Measurements from ENCODE around the gene SPEM3.

SPEM3 gene

DNA sequence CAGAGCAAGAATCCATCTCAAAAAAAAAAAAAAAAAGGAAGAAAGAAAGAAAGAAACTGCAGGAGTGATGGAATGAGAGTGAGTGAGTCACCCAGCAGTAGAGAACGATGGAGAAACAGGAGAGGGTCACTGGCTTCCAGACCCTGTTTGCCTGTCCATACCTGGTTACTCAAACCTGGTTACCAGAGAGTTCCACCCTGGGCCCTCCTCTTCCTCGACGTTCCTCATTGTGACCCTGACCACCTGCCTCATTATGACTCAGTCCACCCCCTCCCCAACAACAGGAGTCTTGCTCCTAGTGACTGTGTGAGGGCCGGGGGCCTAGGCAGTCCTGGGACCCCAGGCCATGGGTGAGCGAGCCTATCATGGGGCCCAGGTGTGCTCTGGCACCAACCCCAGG lies at the start of gene SPEM3:
Gene SPEM3, plus strand, starts transcription at position 301 of the 400 bp plus-strand sequence. Its CDS starts 46 bp downstream, at position 347.
- no peak for DNase-seq

DNA sequence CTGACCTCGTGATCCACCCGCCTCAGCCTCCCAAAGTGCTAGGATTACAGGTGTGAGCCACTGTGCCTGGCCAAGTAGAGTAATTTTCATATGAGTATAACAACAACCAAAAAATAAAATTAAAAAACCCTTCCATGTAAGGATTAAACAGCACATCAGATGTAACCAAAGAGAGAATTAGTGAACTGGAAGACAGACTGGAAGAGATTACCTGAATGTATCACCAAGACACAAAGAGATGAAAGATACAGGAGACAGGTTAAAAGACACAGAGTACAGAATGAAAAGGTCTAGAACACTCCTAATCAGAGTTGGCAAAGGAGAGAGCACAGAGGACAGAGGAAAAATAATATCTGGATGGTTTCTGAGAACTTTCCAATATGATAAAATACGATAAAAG lies 49.5 kb upstream of the SPEM3 start:
- no peak for DNase-seq

DNA sequence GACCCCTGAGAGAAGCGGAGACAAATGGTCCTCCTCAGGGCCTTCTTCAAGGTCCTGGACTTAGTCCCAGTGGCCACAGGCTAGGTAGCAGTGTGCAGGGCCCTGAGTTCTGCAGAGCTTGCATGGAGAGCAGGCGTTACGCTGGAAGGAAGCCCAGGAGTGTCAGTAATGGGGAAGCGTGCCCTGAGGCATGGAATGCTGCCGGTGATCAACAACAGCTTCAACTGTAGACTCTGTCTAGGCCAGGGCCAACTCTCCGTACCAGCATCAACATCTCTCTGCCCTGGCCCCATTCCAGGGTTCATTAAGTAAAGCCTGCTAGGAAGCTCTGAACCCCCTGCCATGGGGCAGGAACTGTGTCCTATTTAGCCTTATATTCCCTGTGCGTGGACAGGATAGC lies 48.3 kb upstream of the SPEM3 start:
- DNase-seq: no peak

DNA sequence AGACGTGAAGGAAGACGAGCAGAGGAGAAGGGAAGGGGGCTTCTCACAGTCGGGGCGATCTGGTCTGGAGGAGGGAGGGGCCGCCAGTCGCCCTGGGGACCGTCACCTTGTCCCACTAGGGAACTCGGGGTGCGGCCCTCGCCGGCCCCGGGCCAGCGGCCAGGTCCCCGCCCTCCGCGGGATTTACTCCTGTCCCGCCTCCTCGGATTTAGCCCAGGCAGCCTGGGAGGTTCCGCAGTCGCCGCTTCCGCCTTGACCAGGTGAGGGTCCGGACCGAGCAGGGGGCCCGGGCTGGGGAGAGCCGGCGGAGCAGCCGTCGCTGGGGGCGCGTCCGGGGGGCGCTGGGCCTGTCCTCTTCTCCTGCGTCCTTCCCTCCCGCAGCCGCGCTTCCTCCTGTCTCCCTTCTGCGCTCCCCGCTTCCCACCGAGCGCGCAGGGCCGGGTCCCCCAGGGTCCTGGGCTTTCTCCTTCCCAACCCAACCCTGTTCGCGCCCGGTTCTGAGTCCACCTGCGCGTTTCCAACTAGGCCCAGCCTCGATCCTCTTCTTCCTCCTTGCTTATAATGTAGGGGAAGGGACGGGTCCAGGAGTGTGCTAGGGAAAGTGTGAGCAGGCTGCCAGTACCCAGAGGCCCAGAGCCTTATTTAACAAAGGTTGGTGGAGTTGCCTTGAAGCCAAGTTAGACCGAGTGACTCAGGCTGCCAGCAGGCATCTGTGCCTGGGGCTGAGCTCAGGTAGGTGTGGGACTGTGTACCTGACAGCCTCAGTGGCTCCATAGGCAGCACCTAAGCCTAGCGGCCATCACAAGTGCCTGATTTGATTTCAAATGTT lies 47.6 kb upstream of the SPEM3 start, which contains the start of gene TNK1:
Gene TNK1, plus strand, starts transcription at position 235 of the 829 bp plus-strand sequence. CDS start 1,838 bp downstream, outside the sequence.
- no peak for DNase-seq

DNA sequence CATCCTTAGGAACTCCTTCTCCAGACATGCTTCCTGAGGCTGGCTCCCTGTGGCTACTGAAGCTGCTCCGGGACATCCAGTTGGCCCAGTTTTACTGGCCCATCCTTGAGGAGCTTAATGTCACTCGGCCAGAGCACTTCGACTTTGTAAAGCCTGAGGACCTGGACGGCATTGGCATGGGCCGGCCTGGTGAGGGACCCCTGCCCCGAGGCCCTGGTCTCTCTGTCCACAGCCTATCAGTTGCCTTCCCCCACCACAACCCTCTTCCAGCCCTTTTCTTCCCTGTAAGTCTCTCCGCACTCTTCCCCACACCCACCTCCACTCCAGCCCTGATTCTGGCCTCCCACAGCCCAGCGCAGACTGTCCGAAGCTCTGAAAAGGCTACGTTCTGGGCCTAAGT lies 45.8 kb upstream of the SPEM3 start:
- no peak for DNase-seq

DNA sequence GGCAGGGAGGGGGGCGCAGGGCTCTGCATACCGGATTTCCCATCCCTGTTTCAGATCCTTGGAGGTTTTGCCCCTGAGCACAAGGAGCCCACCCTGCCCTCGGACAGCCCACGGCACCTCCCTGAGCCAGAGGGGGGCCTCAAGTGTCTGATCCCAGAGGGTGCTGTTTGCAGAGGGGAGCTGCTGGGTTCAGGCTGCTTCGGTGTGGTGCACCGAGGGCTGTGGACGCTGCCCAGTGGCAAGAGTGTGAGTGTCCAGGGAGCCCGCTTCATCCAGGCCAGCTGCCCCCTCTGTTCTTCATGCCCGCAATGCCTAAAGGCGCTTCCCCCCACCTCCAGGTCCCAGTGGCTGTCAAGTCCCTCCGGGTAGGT lies 45.3 kb upstream of the SPEM3 start:
- DNase-seq: no peak

DNA sequence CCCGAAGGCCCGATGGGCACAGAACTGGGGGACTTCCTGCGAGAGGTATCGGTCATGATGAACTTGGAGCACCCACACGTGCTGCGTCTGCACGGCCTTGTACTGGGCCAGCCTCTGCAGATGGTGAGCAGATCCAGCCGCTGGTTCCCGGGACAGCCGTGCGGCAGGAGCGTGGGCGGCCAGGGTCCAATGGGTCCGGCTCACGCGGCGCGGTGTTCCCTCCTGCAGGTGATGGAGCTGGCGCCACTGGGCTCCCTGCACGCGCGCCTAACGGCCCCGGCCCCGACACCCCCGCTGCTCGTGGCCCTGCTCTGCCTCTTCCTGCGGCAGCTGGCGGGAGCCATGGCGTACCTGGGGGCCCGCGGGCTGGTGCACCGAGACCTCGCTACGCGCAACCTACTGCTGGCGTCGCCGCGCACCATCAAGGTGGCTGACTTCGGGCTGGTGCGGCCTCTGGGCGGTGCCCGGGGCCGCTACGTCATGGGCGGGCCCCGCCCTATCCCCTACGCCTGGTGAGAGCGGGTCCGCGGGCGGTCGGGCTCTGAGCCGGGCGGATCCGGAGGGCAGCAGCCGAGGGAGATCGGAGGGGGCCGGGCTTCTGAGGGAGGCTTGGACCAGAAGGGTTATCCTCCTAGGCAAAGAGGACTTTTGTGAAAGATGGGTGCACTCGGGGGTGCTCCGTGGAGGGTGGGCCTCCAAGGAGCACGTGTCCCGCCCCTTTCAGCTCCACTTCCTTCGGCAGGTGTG lies 44.7 kb upstream of the SPEM3 start:
- no peak for DNase-seq

DNA sequence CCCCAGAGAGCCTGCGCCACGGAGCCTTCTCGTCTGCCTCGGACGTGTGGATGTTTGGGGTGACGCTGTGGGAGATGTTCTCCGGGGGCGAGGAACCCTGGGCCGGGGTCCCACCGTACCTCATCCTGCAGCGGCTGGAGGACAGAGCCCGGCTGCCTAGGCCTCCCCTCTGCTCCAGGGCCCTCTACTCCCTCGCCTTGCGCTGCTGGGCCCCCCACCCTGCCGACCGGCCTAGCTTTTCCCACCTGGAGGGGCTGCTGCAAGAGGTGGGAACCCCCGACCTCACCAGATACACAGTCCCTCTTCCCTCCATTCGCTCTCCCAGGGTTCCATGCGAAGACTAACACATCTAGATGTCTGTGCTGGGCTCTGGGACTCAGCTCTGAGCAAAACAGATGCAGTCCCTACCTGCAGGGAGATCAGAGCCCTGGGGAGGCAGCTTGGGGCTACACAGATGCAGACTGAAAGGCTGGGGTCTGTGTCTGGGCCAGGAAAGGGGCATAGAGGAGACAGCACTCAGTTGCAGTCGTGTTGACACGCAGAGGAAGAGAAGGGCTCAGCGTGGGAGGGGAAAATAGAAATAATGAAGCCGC lies 44.1 kb upstream of the SPEM3 start:
- no peak for DNase-seq

DNA sequence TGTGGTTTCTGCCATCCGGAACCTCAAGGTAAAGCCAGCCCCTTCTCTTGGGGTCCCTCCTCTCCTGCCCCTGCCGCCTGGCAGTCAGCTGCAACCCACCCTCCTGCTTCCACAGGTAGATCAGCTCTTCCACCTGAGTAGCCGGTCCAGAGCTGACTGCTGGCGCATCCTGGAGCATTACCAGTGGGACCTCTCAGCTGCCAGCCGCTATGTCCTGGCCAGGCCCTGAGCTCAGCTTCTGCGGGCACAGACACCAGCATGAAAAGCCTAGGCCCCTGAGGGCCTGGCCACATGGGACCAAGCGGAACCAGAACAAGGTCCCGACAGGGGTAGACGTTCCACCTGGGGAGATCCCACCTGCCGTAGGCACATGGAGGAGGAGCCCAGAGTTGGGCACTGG lies 39.8 kb upstream of the SPEM3 start:
- DNase-seq: no peak

DNA sequence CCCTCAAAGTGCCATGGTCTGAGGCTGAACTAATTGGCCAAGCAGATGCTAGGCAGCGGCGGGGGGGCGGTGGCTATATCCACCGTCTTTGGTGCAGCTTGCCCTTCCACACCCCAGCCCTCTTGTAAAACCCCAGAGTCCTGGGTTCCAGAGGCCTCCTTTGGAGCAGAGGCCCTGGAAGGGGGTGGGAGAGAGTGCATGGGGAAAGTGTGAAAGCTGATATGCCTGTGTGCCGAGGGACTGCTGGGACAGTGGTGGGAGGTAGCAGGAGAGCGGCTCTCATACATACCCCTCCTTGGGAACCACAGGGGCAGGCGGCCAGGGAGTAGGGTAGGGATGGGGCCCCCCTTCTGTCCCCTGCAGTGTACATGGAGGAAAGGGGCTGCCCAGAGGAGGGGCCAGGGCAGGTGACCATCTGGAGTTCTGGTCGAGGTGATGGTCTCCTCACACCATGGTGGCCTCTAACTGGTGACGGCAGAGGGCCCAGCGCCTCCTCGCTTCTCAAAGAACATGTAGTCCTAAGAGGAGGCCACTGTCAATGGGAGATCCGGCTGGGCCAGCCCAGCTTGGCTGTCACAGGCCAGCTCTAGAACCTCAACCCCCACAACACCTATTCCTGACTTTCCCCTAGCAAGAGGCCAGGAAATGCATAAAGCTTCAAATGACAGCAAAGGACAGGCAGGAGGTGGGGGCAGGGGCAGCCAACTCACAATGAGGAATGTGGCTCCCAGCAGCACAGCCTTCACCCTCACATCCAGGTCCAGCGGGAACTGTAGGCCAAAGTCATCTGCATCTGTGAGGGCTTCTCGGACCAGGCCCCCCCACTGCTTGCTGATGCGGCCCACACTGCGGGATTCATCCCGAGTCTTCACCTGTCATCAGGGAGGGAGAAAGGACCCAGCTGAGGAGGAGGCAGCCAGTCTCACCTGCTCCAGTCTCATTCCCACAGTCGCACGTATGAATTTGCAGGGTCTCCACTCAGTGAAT lies 38.4 kb upstream of the SPEM3 start:
- no peak for DNase-seq

DNA sequence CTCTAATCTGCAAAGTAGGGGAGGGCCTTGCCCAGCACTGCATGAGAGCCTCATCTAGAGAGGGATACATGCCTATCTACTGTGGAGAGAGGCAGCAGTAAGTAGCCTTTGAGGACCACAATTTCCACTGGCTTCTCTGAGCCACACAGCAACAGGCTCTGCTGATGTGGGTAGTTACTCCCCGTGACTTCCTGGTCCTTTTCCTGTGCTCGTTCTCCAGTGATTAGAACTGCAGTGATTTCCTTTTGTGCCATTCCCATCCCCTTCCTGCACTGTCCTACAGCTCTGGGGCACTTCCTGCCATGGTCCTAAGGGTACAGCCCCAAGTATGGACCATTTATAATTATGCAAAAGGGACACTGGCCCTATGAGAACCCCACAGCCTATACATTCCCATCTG lies 37.4 kb upstream of the SPEM3 start:
- DNase-seq: no peak

DNA sequence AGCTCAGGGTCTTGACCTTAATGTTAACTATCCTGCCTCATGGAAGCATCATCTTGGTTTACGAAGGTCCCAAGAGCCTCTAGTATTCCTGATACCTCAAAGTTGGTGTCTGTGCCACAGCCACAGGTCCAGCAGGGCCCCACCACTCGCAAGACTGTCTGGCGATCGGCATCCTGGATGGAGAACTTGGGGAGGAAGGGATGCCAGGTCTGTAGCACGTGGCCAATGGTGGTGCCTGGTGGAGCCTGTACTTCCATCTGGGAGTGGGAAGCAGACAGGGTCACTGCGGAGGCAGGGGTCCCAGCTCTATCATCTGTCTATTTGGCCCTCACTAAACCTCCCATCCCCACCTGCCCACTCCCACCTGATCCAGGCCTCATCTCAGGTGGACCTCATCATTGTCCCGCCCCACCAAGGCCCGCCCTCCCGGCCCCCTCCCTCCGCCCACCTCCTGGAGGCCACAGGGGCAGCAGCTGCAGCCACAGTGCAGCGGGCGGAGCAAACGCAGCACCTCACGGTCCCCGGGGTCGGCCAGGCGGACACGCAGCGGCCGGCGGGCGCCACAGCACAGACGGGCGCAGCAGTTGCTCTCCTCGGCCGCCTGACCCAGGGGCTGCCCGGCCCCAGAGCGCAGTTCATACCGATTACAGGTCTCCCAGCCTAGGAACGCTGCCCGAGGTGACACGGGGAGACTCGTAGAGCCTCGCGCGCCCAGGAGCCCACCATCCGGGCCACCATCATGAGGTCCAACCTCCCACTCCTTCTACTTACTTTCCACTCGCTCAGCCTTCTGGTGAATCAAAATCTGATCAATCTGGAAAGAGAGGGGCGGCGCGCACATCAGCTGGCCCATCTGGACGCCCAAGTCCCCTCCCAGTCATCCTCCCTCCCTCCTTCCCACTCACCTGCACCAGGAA lies 35.7 kb upstream of the SPEM3 start:
- DNase-seq: no peak

DNA sequence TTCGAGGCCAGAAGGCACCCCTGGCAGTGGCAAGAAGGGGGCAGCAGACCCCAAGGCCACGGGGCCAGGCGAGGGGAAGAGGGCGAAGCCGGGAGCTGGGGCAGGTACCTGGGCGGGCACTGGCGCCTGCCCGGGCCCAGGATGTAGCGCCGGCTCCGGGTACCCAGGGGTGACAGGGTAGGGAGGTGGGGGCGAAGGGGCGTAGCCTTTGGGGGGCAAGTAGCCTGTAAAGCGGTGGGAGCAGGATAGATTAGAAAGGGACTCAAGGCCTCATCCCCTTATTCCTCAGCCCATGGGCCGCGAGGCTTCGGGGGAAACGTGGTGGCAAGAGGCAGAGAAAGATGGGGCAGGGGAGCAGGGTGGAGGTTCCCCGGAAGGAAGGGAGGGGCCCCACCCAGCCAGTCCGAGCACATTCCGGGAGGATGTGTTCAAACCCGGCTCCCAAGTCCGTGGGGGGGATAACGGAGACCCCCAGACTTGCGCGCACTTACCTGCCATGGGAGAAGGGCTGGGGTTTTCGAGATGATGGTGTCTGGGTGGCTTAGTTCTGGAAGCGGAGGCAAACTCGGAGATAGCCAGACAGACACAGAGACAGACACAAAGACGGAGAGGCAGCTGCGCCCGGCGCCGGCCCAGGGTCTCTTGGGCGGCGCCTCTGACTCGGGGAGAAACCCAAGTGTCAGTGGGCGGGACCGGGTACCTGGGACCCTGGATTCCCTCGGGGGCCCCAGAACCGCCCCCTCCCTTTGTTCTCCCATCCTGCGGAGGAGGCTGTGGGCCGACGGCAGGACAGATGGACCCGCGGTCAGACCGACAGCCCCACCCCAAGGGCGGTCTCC lies 34.8 kb upstream of the SPEM3 start:
- no peak for DNase-seq

DNA sequence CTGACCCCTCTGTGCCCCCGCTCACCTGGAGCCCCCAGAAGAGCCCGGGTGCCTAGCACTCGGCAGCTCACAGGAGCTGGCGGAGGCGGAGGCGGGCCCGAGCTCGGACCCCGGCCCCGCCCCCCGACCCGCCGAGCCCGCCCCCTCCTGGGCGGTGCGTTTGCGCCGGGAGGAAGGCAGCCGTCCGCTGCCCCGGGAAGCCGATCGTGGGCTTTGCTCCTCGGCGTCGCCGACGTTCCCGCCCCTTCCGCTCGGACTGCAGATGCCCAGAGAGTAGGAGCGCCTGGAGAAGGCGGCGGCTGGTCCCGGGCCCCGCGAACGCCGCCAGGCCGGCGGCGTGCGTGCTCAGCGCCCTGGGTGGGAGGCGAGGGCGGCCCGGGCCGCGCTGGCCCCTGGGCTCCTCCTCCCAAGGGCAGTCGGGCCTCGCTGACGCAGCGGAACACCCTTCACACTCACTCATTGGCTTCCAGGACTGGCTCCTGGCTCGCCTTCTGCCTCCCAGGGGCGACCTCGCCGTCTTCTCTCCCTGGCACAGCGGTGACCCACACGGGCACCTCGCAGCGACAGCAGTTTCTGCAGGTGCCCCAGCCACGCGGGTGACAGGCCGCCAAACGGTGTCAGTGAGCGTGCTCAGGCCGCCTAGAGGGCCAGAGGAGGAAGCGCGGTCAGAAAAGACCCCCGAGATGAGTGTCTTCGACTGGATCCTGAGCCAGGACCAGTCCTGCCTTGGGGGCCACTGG lies 34.0 kb upstream of the SPEM3 start, which contains the start of gene PLSCR3:
Gene PLSCR3, minus strand, starts transcription at position 74 of the 740 bp plus-strand sequence. CDS start 415 bp downstream, outside the sequence.
- peak; percentile 80 for DNase-seq

DNA sequence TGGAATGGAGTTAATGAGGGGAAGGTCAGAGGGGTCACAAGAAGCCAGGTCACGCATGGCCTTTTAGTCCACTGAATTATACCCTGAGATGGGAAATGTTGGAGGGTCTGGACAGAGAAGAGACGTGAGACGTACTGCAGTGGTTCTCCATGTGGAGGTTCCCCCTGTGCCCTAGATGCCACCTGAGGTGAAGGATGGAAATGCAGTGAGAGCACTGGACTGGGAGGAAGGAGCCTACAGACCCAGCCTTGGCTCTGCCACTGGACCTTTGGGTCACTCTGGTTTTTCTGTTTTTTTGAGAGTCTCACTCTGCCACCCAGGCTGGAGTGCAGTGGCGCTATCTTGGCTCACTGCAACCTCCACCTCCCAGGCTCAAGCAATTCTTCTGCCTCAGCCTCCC lies 32.5 kb upstream of the SPEM3 start:
- no peak for DNase-seq

DNA sequence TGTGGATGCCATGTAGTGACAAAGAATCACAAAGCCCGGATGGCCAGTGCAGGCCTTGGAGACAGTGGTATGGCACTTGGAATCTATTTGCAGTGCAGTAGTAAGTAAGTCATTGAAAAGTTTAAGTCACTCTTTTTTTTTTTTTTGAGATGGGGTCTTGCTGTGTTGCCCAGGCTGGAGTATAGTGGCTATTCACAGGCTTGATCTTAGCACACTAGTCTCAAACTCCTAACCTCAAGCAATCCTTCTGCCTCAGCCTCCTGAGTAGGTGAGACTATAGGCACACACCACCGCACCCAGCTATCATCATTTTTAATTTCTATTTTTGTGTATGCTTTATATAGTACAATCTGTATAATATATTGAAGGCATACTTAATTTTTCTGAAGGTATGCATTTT lies 30.0 kb upstream of the SPEM3 start:
- no peak for DNase-seq

DNA sequence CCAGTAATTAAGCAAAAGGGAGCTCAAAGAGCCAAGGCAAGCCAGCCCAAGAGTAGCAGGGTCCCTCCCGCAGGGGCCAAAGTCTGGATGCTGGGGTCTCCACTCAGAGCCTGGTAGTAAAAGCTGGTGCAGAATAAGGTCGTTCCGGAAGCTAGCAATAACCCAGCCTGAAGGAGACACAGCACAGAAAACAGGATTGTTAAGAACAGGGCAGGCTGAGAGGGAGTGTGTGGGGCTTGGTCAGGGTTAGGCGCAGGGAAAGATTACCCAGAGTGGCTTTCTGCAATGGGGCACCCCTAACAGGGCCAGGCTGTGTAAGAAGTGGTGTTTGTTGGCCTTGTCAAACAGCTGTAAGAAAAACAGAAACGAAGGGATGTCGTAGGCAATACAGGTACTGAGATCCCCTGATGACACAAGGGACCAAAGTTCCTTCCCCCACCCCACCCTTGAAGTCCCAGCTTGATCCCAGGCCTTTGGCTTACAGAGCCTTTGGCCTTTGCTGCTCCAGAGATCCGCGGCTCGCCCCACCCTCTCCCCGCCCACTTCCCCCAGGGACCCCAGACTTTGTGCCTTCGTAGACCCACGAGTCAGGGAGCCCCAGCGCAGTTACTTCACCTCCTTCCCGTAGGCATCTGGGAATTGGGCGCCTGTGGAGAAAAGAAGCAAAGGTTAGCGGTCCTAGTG lies 25.5 kb upstream of the SPEM3 start:
- DNase-seq: no peak

DNA sequence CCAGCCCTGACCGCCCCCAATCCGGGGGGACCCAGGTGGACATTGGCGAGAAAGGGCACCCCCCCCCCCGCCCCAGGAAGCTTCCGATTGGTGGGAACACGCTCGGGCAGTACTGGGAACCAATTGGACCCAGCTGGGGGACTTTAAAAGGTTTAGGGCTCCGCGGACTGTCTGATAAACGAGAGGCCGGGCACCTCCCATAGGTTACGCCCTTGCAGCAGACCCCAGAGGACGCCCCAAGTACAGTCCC lies 25.0 kb upstream of the SPEM3 start:
- DNase-seq: peak; percentile 70
